ENCODE results near the gene MKNK1. TPM values are rescaled to one million over a fixed set of nuclear protein-coding genes. Genes with fewer than 3 reads are reported as not detected.
A peak's percentile ranks its signal among the peaks of the same experiment; 100 is the strongest.

Gene MKNK1
- total RNA-seq, 1 experiment from 2014 or later, result 12.0 TPM

- DNase-seq (ENCODE audit: low read depth), result peak; percentile 93
Measured at GRCh38 chr1:46522184-46522968, 81.7 kb downstream of the MKNK1 start.

- DNase-seq (ENCODE audit: low read depth), result no peak
Measured at GRCh38 chr1:46521414-46521813, 82.7 kb downstream of the MKNK1 start.

- DNase-seq (ENCODE audit: low read depth), result peak; percentile 94
Measured at GRCh38 chr1:46520063-46520911, 83.8 kb downstream of the MKNK1 start.

- no peak for DNase-seq (ENCODE audit: low read depth)
Measured at GRCh38 chr1:46519209-46519608, 84.9 kb downstream of the MKNK1 start.

- no peak for DNase-seq (ENCODE audit: low read depth)
Measured at GRCh38 chr1:46517932-46518498, 86.1 kb downstream of the MKNK1 start.

GRCh38 chr1:46517010-46517600, 87.0 kb downstream of the MKNK1 start:
- peak; percentile 37 for DNase-seq (ENCODE audit: low read depth)

GRCh38 chr1:46516200-46516950, 87.7 kb downstream of the MKNK1 start:
- DNase-seq (ENCODE audit: low read depth), result no peak

GRCh38 chr1:46515576-46515975, 88.5 kb downstream of the MKNK1 start:
- no peak for DNase-seq (ENCODE audit: low read depth)

GRCh38 chr1:46513536-46513935, 90.5 kb downstream of the MKNK1 start:
- DNase-seq (ENCODE audit: low read depth), result no peak

- DNase-seq (ENCODE audit: low read depth), result no peak
Measured at GRCh38 chr1:46512792-46513190, 91.3 kb downstream of the MKNK1 start.

GRCh38 chr1:46512135-46512791, 91.8 kb downstream of the MKNK1 start:
- DNase-seq (ENCODE audit: low read depth), result no peak

GRCh38 chr1:46510998-46511365, 93.1 kb downstream of the MKNK1 start:
- no peak for DNase-seq (ENCODE audit: low read depth)

- no peak for DNase-seq (ENCODE audit: low read depth)
Measured at GRCh38 chr1:46510341-46510997, 93.6 kb downstream of the MKNK1 start.

- peak; percentile 65 for DNase-seq (ENCODE audit: low read depth)
Measured at GRCh38 chr1:46508757-46509156, 95.3 kb downstream of the MKNK1 start.

Other genes starting within 250 kb of the MKNK1 start
- gene FAAH, start 210.0 kb downstream of the MKNK1 start, total RNA-seq (2014; rRNA removed; shearing (Covaris generic)), result 0.05 and 0.69 TPM in 2 replicates
- gene DMBX1, start 114.4 kb downstream of the MKNK1 start, total RNA-seq (2014; rRNA removed; shearing (Covaris generic)), result not detected in 2 replicates
- not detected in 2 replicates for gene KNCN, start 52.6 kb downstream of the MKNK1 start, total RNA-seq (2014; rRNA removed; shearing (Covaris generic))
- 10.3 and 17.2 TPM in 2 replicates for gene MOB3C, start 12.5 kb upstream of the MKNK1 start, total RNA-seq (2014; rRNA removed; shearing (Covaris generic))
- 68.4 and 94.2 TPM in 2 replicates for gene ATPAF1, start 64.1 kb upstream of the MKNK1 start, total RNA-seq (2014; rRNA removed; shearing (Covaris generic))
- not detected in 2 replicates for gene TEX38, start 67.6 kb upstream of the MKNK1 start, total RNA-seq (2014; rRNA removed; shearing (Covaris generic))
- gene EFCAB14, start 114.8 kb upstream of the MKNK1 start, total RNA-seq (2014; rRNA removed; shearing (Covaris generic)), result 71.6 and 113 TPM in 2 replicates
- gene CYP4B1, start 194.8 kb upstream of the MKNK1 start, total RNA-seq (2014; rRNA removed; shearing (Covaris generic)), result not detected in 2 replicates

Data from M059J (cell line).